Esophagus (tissue), 2 donors: ENCODE data around the gene ZFX. TPM values are rescaled to one million over a fixed set of nuclear protein-coding genes. Genes with fewer than 3 reads are reported as not detected.
"Not testable (repeated sequence)": the region's sequence is repeated elsewhere in the genome, so short reads cannot be mapped to it uniquely, and the experiment has no call there.

Source experiments
- H3K27ac ChIP-seq, 2 donors: one replicate each; pipeline ENCODE4 v1.5.1; 2013; ENCODE audit warnings: low read depth in 2 of 2, mild to moderate bottlenecking in 2 of 2, inconsistent platforms in 1 of 2, low read length in 1 of 2, moderate library complexity in 1 of 2
- H3K27me3 ChIP-seq, 2 donors: one replicate each; pipeline ENCODE4 v1.6.1; 2013; ENCODE audit warnings: low read length in 2 of 2, control low read depth in 1 of 2, mild to moderate bottlenecking in 1 of 2; ENCODE audit not compliant: insufficient read depth in 2 of 2, control insufficient read depth in 1 of 2
- H3K36me3 ChIP-seq, 2 donors: one replicate each; pipeline ENCODE4 v1.6.1; 2013; ENCODE audit warnings: low read length in 1 of 2; ENCODE audit not compliant: control insufficient read depth in 2 of 2, insufficient read depth in 2 of 2
- H3K4me1 ChIP-seq, 2 donors: one replicate each; pipeline ENCODE4 v1.6.1; 2013; ENCODE audit warnings: low read length in 1 of 2; ENCODE audit not compliant: control insufficient read depth in 2 of 2, insufficient read depth in 2 of 2
- H3K4me3 ChIP-seq, 2 donors: one replicate each; pipeline ENCODE4 v1.5.1; 2013; ENCODE audit warnings: low read length in 2 of 2, mild to moderate bottlenecking in 2 of 2, low read depth in 1 of 2, moderate library complexity in 1 of 2
- H3K9me3 ChIP-seq, 2 donors: one replicate each; pipeline ENCODE4 v1.6.1; 2013; ENCODE audit warnings: mild to moderate bottlenecking in 2 of 2, low read depth in 1 of 2, low read length in 1 of 2, moderate library complexity in 1 of 2; ENCODE audit not compliant: control insufficient read depth in 2 of 2, insufficient read depth in 1 of 2
- WGBS, 2 donors: extraction: QIAGEN DNeasy Blood & Tissue Kit; methylation state at CpG; one replicate each; pipeline ENCODE4 v1.1.7; 2013; 5-methylcytosine and 5-hydroxymethylcytosine counted together
- polyA plus RNA-seq, 2 donors: library from polyadenylated mRNA; stranded (reverse); fragments of 200-250 nt; gene quantifications; one replicate each; pipeline ENCODE4 v1.2.3, GENCODE V29; 2013
- donor health status: healthy with polysubstance abuse.
- donor health status: Bipolar disorder and iron deficiency.

ZFX gene
- polyA plus RNA-seq, 2 donors = 4.0 to 5.2 TPM

- no peaks in the 10 kb centered on the region for H3K9me3 ChIP-seq
- 1 to 2% methylated on average over 10 of the region's 10 CpGs for WGBS, 2 donors
- peaks cover 3% of the 10 kb centered on the region in 2 donors for H3K4me1 ChIP-seq
- H3K27me3 ChIP-seq = no peaks in the 10 kb centered on the region
- peak overlapping the region in 1 of 2 donors; percentile 99 for H3K27ac ChIP-seq
- peak overlapping the region; percentile 9 to 94 for H3K4me3 ChIP-seq
- no peaks in the 10 kb centered on the region for H3K36me3 ChIP-seq
Observed at GRCh38 chrX:24150898-24151297, 1.4 kb downstream of the ZFX start.

- WGBS, 2 donors = 19 to 52% methylated on average over 8 of the region's 8 CpGs
- Histone ChIP-seq H3K27me3 (no peaks in the 10 kb centered on the region), H3K4me1 (peaks cover 3% of the 10 kb centered on the region in 2 donors), H3K27ac (peak overlapping the region; percentile 17 to 25), H3K9me3 (no peaks in the 10 kb centered on the region), H3K36me3 (no peaks in the 10 kb centered on the region), H3K4me3 (peak overlapping the region in 1 of 2 donors; percentile 94)
Observed at GRCh38 chrX:24151513-24151912, 2.0 kb downstream of the ZFX start.

DNA sequence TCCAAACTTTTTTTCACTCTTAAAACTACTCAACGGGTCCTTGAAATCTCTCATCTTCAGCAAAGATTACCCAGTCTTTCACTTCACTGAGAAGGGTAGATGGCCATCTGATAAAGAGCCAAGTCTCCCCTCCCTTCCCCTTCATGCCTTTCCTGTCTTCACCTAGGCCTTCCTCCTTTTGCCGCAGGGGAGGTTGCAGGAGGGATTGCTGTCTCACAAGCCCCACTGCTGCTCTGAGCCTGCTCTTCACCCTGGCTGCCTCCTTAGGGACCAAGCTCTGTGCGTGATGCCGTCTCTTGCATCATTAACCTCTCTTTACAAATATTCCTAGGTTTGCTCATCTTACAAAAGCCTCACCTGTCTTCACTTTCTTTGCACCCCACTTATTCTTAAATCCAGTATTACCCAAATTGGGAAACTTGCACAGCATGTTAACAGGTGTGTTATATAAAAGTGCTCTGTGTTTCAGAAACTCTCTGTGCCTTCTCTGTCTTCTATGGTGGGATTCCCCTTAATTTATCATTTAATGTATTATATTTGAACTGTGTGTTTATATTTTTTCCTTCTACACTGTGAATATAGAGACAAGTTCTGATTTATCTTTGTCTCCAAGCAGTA, 3.8 kb downstream of the ZFX start:
- H3K36me3 ChIP-seq = no peaks in the 10 kb centered on the region
- 7 to 32% methylated on average over 4 of the region's 4 CpGs for WGBS, 2 donors
- no peaks in the 10 kb centered on the region for H3K9me3 ChIP-seq
- H3K4me1 ChIP-seq = peaks cover 3% of the 10 kb centered on the region in 2 donors
- no peaks in the 10 kb centered on the region for H3K27me3 ChIP-seq
- H3K27ac ChIP-seq = peak overlapping the region in 1 of 2 donors; percentile 58
- H3K4me3 ChIP-seq = no peak overlapping the region

DNA sequence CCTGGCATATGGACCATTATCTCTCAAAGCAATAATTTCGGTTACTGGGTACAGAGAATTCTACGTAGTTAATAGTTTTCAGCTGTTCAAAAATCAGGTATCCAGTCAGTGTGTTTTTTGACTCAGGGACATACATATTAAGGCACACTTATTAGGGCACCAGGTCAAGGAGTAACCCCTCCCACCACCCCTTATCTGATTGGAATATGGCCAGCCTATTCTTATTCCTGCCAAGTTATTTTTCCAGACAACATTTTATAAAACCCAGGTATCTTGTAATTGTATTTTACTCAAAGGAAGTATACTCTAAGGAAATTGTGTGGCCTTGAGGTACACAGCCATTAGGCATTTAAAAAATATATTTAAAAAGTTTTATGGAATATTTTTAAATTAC, 4.3 kb downstream of the ZFX start:
- 36 to 38% methylated on average over 2 of the region's 2 CpGs for WGBS, 2 donors
- Histone ChIP-seq H3K9me3 (no peaks in the 10 kb centered on the region), H3K4me3 (no peak overlapping the region), H3K4me1 (peaks cover 3% of the 10 kb centered on the region in 2 donors), H3K27me3 (no peaks in the 10 kb centered on the region), H3K27ac (no peak overlapping the region), H3K36me3 (no peaks in the 10 kb centered on the region)

DNA sequence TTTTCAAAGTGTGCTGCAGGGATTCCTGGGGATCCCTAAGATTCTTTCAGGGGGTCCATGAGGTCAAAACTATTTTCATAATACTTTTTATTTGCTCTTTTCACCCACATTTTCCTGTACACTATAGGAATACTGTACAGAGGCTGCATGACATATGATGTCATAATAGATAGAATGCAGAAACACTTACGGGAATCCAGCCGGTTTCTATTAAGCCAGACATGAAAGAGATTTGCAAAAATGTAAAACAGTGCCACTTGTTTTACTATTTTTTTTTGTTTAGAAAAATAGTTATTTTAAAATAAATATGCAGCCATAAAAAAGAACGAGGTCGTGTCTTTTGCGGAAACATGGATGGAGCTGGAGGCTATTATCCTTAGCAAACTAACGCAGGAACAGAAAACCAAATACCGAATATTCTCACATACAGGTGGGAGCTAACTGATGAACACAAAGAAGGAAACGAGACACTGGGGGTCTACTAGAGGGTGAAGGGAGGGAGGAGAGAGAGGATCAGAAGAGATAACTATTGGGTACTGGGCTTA, 5.0 kb downstream of the ZFX start:
- Histone ChIP-seq H3K27ac (no peak overlapping the region), H3K4me1 (peaks cover 3% of the 10 kb centered on the region in 2 donors), H3K9me3 (no peaks in the 10 kb centered on the region), H3K36me3 (no peaks in the 10 kb centered on the region), H3K4me3 (no peak overlapping the region), H3K27me3 (no peaks in the 10 kb centered on the region)
- 36 to 68% methylated on average over 8 of the region's 8 CpGs for WGBS, 2 donors

DNA sequence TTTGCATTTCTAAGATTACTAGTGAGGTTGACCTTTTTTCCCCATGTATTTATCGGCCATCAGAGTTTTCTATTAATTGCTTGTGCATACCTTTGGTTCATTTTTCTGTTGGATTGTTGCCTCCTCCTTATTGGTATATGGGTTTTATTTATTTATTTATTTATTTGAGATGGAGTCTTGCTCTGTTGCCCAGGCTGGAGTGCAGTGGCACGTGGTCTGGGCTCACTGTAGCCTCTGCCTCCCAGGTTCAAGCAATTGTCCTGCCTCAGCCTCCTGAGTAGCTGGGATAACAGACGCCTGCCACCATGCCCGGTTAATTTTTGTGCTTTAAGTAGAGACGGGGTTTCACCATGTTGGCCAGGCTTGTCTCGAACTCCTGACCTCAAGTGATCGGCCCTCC, 6.2 kb downstream of the ZFX start:
- not testable (repeated sequence) for H3K36me3 ChIP-seq, H3K9me3 ChIP-seq, H3K27ac ChIP-seq, H3K27me3 ChIP-seq, H3K4me3 ChIP-seq, H3K4me1 ChIP-seq
- 76 to 80% methylated on average over 7 of the region's 7 CpGs for WGBS, 2 donors

GRCh38 chrX:24156177-24156576, 6.6 kb downstream of the ZFX start:
- Histone ChIP-seq H3K4me3 (no peak overlapping the region), H3K27me3 (no peaks in the 10 kb centered on the region), H3K27ac (no peak overlapping the region), H3K9me3 (no peaks in the 10 kb centered on the region), H3K4me1 (peaks cover 3% of the 10 kb centered on the region in 2 donors), H3K36me3 (no peaks in the 10 kb centered on the region)
- 73 to 76% methylated on average over 4 of the region's 4 CpGs for WGBS, 2 donors

GRCh38 chrX:24158881-24159280, 9.4 kb downstream of the ZFX start:
- Histone ChIP-seq H3K27me3 (no peaks in the 10 kb centered on the region), H3K4me3 (no peak overlapping the region), H3K36me3 (no peaks in the 10 kb centered on the region), H3K9me3 (no peaks in the 10 kb centered on the region), H3K27ac (no peak overlapping the region), H3K4me1 (no peaks in the 10 kb centered on the region)
- WGBS, 2 donors = 83 to 88% methylated on average over 4 of the region's 4 CpGs

DNA sequence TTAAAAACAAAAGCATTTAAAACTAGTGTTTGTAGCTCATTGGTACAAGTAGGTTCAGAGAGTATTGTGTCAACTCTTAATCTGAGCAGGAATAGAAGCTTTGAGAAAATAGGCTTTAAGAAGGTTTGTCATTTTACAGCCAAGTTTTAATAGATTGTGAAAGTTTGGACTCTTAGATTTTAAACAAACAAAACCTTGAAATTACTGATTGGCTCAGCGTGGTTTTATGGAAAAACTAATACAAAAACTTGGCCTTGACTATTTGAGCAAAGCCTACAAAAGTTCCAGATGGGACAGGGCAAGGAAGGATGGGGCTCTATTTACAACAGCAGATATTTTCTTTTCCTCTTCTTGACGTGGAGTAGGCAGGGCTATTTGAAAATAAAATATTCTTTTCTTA, 16.5 kb downstream of the ZFX start:
- H3K4me1 ChIP-seq = no peaks in the 10 kb centered on the region
- H3K27me3 ChIP-seq = no peaks in the 10 kb centered on the region
- 33 to 38% methylated on average over 2 of the region's 2 CpGs for WGBS, 2 donors
- H3K4me3 ChIP-seq = no peak overlapping the region
- H3K36me3 ChIP-seq = no peaks in the 10 kb centered on the region
- H3K27ac ChIP-seq = no peak overlapping the region
- H3K9me3 ChIP-seq = no peaks in the 10 kb centered on the region

GRCh38 chrX:24167719-24168472, 18.4 kb downstream of the ZFX start:
- H3K9me3 ChIP-seq = no peaks in the 10 kb centered on the region
- H3K36me3 ChIP-seq = no peaks in the 10 kb centered on the region
- H3K27ac ChIP-seq = no peak overlapping the region
- no peak overlapping the region for H3K4me3 ChIP-seq
- H3K27me3 ChIP-seq = no peaks in the 10 kb centered on the region
- no peaks in the 10 kb centered on the region for H3K4me1 ChIP-seq
